Peyer's patch (tissue), 4 donors: ENCODE results near the gene TMEM81. TPM values are rescaled to one million over a fixed set of nuclear protein-coding genes. Genes with fewer than 3 reads are reported as not detected.

Experiments used
- DNase-seq, 3 donors: peaks; one replicate each; pipeline ENCODE4 v3.0.0-alpha.2; 2017 to 2019
- H3K27ac ChIP-seq, 4 donors: fragments of 200-600 bp; sonication (generic); one replicate each; pipeline ENCODE4 v1.5.1; 2016 to 2019
- H3K27me3 ChIP-seq, 2 donors: fragments of 200-600 bp; sonication (generic); one replicate each; pipeline ENCODE4 v1.5.1; 2019
- H3K36me3 ChIP-seq, 3 donors: fragments of 200-600 bp; sonication (generic); one replicate each; pipeline ENCODE4 v1.5.1; 2016 to 2019
- H3K4me1 ChIP-seq, 4 donors: fragments of 200-600 bp; sonication (generic); one replicate each; pipeline ENCODE4 v1.5.1; 2016 to 2019
- H3K4me3 ChIP-seq, 4 donors: fragments of 200-600 bp; sonication (generic); 1 replicate in 3 of 4; 2 replicates in 1 of 4; pipeline ENCODE4 v1.5.1; 2016 to 2019; ENCODE audit warnings: mild to moderate bottlenecking in 1 of 4
- H3K9me3 ChIP-seq, 4 donors: fragments of 200-600 bp; sonication (generic); one replicate each; pipeline ENCODE4 v1.5.1; 2016 to 2019; ENCODE audit warnings: mild to moderate bottlenecking in 1 of 4
- CTCF ChIP-seq, 6 experiments: fragments of 450-650 bp in 4 of 6; fragments of 200-600 bp in 2 of 6; sonication (generic) in 1 of 6; IDR thresholded peaks; one replicate each; pipeline ENCODE4 v1.5.1; 2017 to 2019; ENCODE audit warnings: antibody characterized with exemption in 6 of 6, mild to moderate bottlenecking in 3 of 6, moderate library complexity in 1 of 6
- POLR2A ChIP-seq, 2 donors: fragments of 450-650 bp; IDR thresholded peaks; one replicate each; pipeline ENCODE4 v1.5.1; 2017; ENCODE audit warnings: antibody characterized with exemption in 2 of 2, mild to moderate bottlenecking in 2 of 2, moderate library complexity in 2 of 2
- total RNA-seq, 4 donors: library from RNA; depleted of rRNA; stranded (reverse); fragments of >200 nt; gene quantifications; one replicate each; pipeline ENCODE4 v1.1.0, GENCODE V29; 2016

Gene TMEM81
- total RNA-seq, 4 donors from 2014 or later = 0.88 to 3.3 (median 2.6) TPM

- no peaks in the 10 kb centered on the region for H3K36me3 ChIP-seq
- H3K4me3 ChIP-seq = no peak overlapping the region
- H3K27ac ChIP-seq = no peak overlapping the region
- no peak for DNase-seq
- no peaks in the 10 kb centered on the region for H3K27me3 ChIP-seq
- H3K4me1 ChIP-seq = no peaks in the 10 kb centered on the region
- TF ChIP-seq CTCF (IDR thresholded peaks at IDR 0.05) (no peak), POLR2A (IDR thresholded peaks at IDR 0.05) (no peak)
- no peaks in the 10 kb centered on the region for H3K9me3 ChIP-seq
These were observed 31.0 kb downstream of the TMEM81 start for GRCh38 chr1:205053296-205053695.

- DNase-seq = no peak
- TF ChIP-seq CTCF (IDR thresholded peaks at IDR 0.05) (no peak), POLR2A (IDR thresholded peaks at IDR 0.05) (no peak)
- Histone ChIP-seq H3K4me3 (no peak overlapping the region), H3K27me3 (no peaks in the 10 kb centered on the region), H3K9me3 (no peaks in the 10 kb centered on the region), H3K27ac (no peak overlapping the region), H3K4me1 (no peaks in the 10 kb centered on the region), H3K36me3 (no peaks in the 10 kb centered on the region)
These were observed 31.6 kb downstream of the TMEM81 start for GRCh38 chr1:205052690-205053089.

GRCh38 chr1:205049479-205049878 lies 34.8 kb downstream of the TMEM81 start:
- H3K27me3 ChIP-seq = no peaks in the 10 kb centered on the region

GRCh38 chr1:205048382-205048781 lies 35.9 kb downstream of the TMEM81 start:
- Histone ChIP-seq H3K27me3 (no peaks in the 10 kb centered on the region), H3K4me3 (no peak overlapping the region), H3K36me3 (no peaks in the 10 kb centered on the region), H3K27ac (no peak overlapping the region), H3K4me1 (no peaks in the 10 kb centered on the region), H3K9me3 (no peaks in the 10 kb centered on the region)
- TF ChIP-seq POLR2A (IDR thresholded peaks at IDR 0.05) (no peak), CTCF (IDR thresholded peaks at IDR 0.05) (no peak)
- no peak for DNase-seq

More at GRCh38 chr1:205049479-205049878, 34.8 kb downstream of the TMEM81 start:
- TF ChIP-seq CTCF (IDR thresholded peaks at IDR 0.05) (no peak), POLR2A (IDR thresholded peaks at IDR 0.05) (no peak)
- Histone ChIP-seq H3K36me3 (no peaks in the 10 kb centered on the region), H3K4me3 (no peak overlapping the region), H3K27ac (no peak overlapping the region), H3K9me3 (no peaks in the 10 kb centered on the region), H3K4me1 (no peaks in the 10 kb centered on the region)
- no peak for DNase-seq

- Histone ChIP-seq H3K4me1 (peaks cover 0 to 4% (median 0%) of the 10 kb centered on the region in 4 donors), H3K4me3 (no peak overlapping the region), H3K36me3 (no peaks in the 10 kb centered on the region), H3K27me3 (peaks cover 0 to 4% of the 10 kb centered on the region in 2 donors), H3K9me3 (no peaks in the 10 kb centered on the region), H3K27ac (no peak overlapping the region)
- DNase-seq = no peak
- TF ChIP-seq CTCF (IDR thresholded peaks at IDR 0.05) (no peak), POLR2A (IDR thresholded peaks at IDR 0.05) (no peak)
These were observed 36.5 kb downstream of the TMEM81 start for GRCh38 chr1:205047764-205048231.

- TF ChIP-seq CTCF (IDR thresholded peaks at IDR 0.05) (no peak), POLR2A (IDR thresholded peaks at IDR 0.05) (no peak)
- no peak overlapping the region for H3K27ac ChIP-seq
- H3K9me3 ChIP-seq = no peaks in the 10 kb centered on the region
- peaks cover 0 to 6% of the 10 kb centered on the region in 2 donors for H3K27me3 ChIP-seq
- DNase-seq = no peak
- H3K36me3 ChIP-seq = no peaks in the 10 kb centered on the region
- no peak overlapping the region for H3K4me3 ChIP-seq
- peaks cover 0 to 7% (median 0%) of the 10 kb centered on the region in 4 donors for H3K4me1 ChIP-seq
These were observed 37.4 kb downstream of the TMEM81 start for GRCh38 chr1:205046870-205047269.
